Mammary epithelial cell (primary cell): ENCODE data around the gene HERC4.

ENCODE experiments used
- CTCF ChIP-seq, 2 donors: IDR thresholded peaks in 1 of 2; conservative IDR thresholded peaks in 1 of 2; 2 replicates each; pipeline ENCODE4 v1.5.1; 2011 to 2012; ENCODE audit warnings: inconsistent platforms in 2 of 2, low read length in 2 of 2, mild to moderate bottlenecking in 2 of 2, control low read depth in 1 of 2, low read depth in 1 of 2; ENCODE audit not compliant: insufficient read depth in 1 of 2; ENCODE audit errors: extremely low read depth in 1 of 2
- EZH2 ChIP-seq: IDR thresholded peaks from 2 replicates; pipeline ENCODE4 v1.6.1; 2012; ENCODE audit warnings: low read length, inconsistent platforms, borderline replicate concordance

DNA sequence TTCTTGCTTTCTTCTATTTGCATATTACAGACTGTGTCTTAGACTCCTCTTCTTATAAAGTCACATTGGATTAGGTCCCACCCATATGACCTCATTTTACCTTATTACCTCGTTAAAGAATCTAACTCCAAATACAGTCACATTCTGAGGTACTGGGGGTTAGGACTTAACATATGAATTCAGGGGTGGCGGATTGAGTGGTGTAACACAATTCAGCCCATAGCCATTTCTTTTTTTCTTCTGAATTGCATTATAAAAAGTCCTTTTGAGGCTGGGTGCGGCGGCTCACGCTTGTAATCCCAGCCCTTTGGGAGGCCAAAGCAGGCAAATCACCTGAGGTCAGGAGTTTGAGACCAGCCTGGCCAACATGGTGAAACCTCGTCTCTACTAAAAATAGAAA lies 6.8 kb upstream of the HERC4 start:
- TF ChIP-seq CTCF (conservative IDR thresholded peaks at IDR 0.05 in 1 of 2, IDR thresholded peaks at IDR 0.05 in 1 of 2; ENCODE audit: extremely low read depth in 1 of 2, insufficient read depth in 1 of 2, low read depth in 1 of 2, low read length in 2 of 2) (no peak), EZH2 (no peak)
